ENCODE measurements around the gene CINP.

DNA sequence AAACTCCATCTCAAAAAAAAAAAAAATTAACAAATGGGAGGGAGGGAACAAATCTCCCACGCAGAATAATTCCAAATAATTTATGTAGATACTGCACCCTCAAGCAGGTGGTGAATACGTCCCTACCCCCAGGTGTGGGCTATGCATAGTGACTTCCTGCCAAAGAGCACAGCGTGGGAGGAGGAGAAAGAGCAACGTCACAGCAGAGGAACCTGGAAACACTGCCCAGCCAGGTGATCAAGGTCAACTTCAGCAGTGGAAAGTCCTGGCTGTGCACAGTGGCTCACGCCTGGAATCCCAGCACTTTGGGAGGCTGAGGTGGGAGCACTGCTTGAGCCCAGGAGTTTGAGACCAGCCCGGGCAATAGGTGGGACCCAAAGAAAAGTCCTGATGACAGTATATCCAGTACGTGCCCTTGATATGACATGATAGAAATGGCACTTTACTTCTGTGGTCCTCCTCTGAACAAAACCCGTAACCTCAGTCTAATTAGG, 9.5 kb downstream of the CINP start:
- TF ChIP-seq EZH2 (IDR thresholded peaks at IDR 0.05; ENCODE audit: low read depth, unreplicated experiment) (no peak), CTCF (conservative IDR thresholded peaks at IDR 0.05; ENCODE audit: low read depth in 2 of 2) (no peak), POLR2AphosphoS5 (IDR thresholded peaks at IDR 0.05; ENCODE audit: low read depth) (no peak)
